ENCODE measurements around the gene LRFN4. TPM values are rescaled to one million over a fixed set of nuclear protein-coding genes. Genes with fewer than 3 reads are reported as not detected.

The LRFN4 gene
- total and polyA plus RNA-seq, 10 of the 15 experiments (the other 5 are each of a cell fraction or from before 2014, with no cell fraction given) = 0.03 to 43.8 (median 4.9) TPM

DNA sequence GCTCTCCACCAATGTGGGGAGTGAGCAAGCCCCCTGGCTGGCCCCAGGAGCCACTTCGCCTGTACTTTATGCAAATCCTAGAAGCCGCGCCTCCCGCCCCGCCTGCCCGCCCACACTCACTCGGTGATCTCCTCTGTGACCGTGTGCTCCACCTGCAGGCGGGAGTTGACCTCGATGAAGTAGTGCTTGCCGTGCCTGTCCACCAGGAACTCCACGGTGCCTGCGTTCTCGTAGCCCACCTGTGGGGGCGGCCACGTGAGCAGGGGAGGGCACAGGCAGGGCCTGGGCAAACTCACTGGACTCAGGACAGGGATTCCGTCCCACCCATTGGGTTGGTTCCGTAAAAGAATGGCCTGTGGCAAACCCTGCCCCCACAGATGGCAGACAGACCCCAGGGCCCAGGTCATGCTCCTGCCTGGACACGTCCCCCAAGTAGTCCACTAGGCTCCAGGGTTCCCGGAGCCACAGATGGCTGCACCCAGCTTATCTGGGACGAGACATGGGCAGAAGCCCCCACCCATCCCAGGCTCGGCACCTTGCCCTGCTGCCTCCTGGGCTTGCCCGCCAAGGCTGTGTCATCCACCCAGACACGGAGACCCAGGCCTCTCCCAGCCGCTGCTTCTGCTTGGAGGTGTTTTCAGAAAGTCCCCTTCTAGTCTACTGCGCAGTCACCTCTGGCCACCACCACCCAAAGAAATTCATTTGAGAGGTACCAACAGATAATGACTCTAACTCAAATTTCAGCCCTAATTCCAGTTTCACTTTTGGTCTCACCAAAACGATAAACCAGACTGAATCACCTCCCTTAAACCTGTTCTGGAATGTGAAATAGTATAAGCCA lies 12.1 kb downstream of the LRFN4 start (continued):
- TF ChIP-seq BCL3 (IDR thresholded peaks at IDR 0.05; ENCODE audit: borderline replicate concordance, insufficient read depth, low read depth, low read length, poor library complexity, severe bottlenecking) (no peak), IKZF2 (IDR thresholded peaks at IDR 0.05) (peak in 1 of 2 experiments; percentile 14; a peak in 1 of 4 replicates), CTCF (IDR thresholded peaks at IDR 0.05 in 2 of 3, conservative IDR thresholded peaks at IDR 0.05 in 1 of 3; ENCODE audit: control insufficient read depth in 2 of 3, extremely low read depth in 1 of 3, insufficient read depth in 1 of 3, low read depth in 3 of 3, low read length in 3 of 3) (peak; percentile 68 to 77 (median 73)), BACH1 (IDR thresholded peaks at IDR 0.05; ENCODE audit: borderline replicate concordance) (no peak), JUND (IDR thresholded peaks at IDR 0.05; ENCODE audit: low read depth, low read length) (no peak), STAT3 (IDR thresholded peaks at IDR 0.05; ENCODE audit: low read depth, low read length) (no peak), MXI1 (IDR thresholded peaks at IDR 0.05; ENCODE audit: low read depth, low read length) (no peak), POLR2AphosphoS2 (IDR thresholded peaks at IDR 0.05; ENCODE audit: low read depth, low read length) (no peak), SUPT20H (IDR thresholded peaks at IDR 0.05; ENCODE audit: borderline replicate concordance, control insufficient read depth, low read depth, low read length) (no peak), ZNF217 (IDR thresholded peaks at IDR 0.05) (no peak), BHLHE40 (IDR thresholded peaks at IDR 0.05; ENCODE audit: borderline replicate concordance in 1 of 2, low read depth in 2 of 2, low read length in 1 of 2) (peak; percentile 47 to 76; a peak in 2 of 4 replicates), NFYA (IDR thresholded peaks at IDR 0.05; ENCODE audit: borderline replicate concordance, low read depth, low read length) (no peak), ETV6 (conservative IDR thresholded peaks at IDR 0.05 in 1 of 2, IDR thresholded peaks at IDR 0.05 in 1 of 2; ENCODE audit: borderline replicate concordance in 1 of 2, low read depth in 1 of 2) (no peak), LARP7 (IDR thresholded peaks at IDR 0.05) (no peak), CHD1 (IDR thresholded peaks at IDR 0.05; ENCODE audit: low read depth, low read length) (no peak), ESRRA (IDR thresholded peaks at IDR 0.05; ENCODE audit: low read length) (no peak), ATF7 (IDR thresholded peaks at IDR 0.05; ENCODE audit: low read depth) (0 out of 2 replicates have a peak, but pooled peaks have one; percentile 12), HCFC1 (IDR thresholded peaks at IDR 0.05; ENCODE audit: low read length) (no peak), NFYB (IDR thresholded peaks at IDR 0.05; ENCODE audit: insufficient read depth, low read depth, low read length) (no peak), PAX5 (IDR thresholded peaks at IDR 0.05; ENCODE audit: borderline replicate concordance, low read depth, low read length) (peak; percentile 83)
- TF ChIP-seq, protein P1, sequence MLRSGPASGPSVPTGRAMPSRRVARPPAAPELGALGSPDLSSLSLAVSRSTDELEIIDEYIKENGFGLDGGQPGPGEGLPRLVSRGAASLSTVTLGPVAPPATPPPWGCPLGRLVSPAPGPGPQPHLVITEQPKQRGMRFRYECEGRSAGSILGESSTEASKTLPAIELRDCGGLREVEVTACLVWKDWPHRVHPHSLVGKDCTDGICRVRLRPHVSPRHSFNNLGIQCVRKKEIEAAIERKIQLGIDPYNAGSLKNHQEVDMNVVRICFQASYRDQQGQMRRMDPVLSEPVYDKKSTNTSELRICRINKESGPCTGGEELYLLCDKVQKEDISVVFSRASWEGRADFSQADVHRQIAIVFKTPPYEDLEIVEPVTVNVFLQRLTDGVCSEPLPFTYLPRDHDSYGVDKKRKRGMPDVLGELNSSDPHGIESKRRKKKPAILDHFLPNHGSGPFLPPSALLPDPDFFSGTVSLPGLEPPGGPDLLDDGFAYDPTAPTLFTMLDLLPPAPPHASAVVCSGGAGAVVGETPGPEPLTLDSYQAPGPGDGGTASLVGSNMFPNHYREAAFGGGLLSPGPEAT (IDR thresholded peaks at IDR 0.05; ENCODE audit: low read depth) = no peak
